ENCODE results near the gene THSD7A.

GRCh38 chr7:11355399-11356005 lies 476.5 kb downstream of the THSD7A start:
- TF ChIP-seq ZBTB43 (CRISPR knock-in tag; IDR thresholded peaks at IDR 0.05) (no peak), ATF2 (CRISPR knock-in tag; IDR thresholded peaks at IDR 0.05; ENCODE audit: borderline replicate concordance, low read depth) (no peak), ZSCAN18 (CRISPR knock-in tag; IDR thresholded peaks at IDR 0.05) (no peak), ETV6 (CRISPR knock-in tag; IDR thresholded peaks at IDR 0.05) (no peak), CTCF (IDR thresholded peaks at IDR 0.05) (no peak)
